H1 (cell line): ENCODE measurements around the gene NRXN3. TPM values are rescaled to one million over a fixed set of nuclear protein-coding genes. Genes with fewer than 3 reads are reported as not detected.

Source experiments
- CTCF ChIA-PET: fragments of 300-600 bp; sonication (Branson Sonifier 250); formaldehyde crosslinking; loops from one replicate; lab custom pipeline; 2021; ENCODE audit not compliant: partially characterized antibody; lab: Charles Lee
- POLR2A ChIA-PET: fragments of 300-600 bp; sonication (Branson Sonifier 250); formaldehyde crosslinking; loops from one replicate; lab custom pipeline; 2021; ENCODE audit warnings: inconsistent platforms; ENCODE audit not compliant: partially characterized antibody; lab: Charles Lee
- DNase-seq, 2 experiments: peaks; one replicate each; pipeline versions ENCODE4 v3.0.0 to v3.0.0-alpha.2; 2010 to 2022; ENCODE audit warnings: low spot score in 2 of 2, low read depth in 1 of 2, mixed read lengths in 1 of 2
- FAIRE-seq: peaks from 2 replicates; lab custom pipeline; 2011; peaks lifted over from hg19 to GRCh38; lab: Jason Lieb, UNC
- H2AFZ ChIP-seq: 2 replicates; pipeline ENCODE4 v1.8.1; 2012; ENCODE audit warnings: low read length, inconsistent platforms
- H2AK5ac ChIP-seq: 2 replicates; pipeline ENCODE4 v1.6.1; 2013; ENCODE audit warnings: low read depth, low read length
- H2BK120ac ChIP-seq: replicated peaks from 2 replicates; pipeline ENCODE3; 2013; ENCODE audit warnings: low read depth, low read length, inconsistent platforms
- H2BK12ac ChIP-seq: 2 replicates; pipeline ENCODE4 v1.6.1; 2013; ENCODE audit warnings: low read depth, low read length
- H2BK15ac ChIP-seq: 2 replicates; pipeline ENCODE4 v1.6.1; 2013; ENCODE audit warnings: low read length
- H2BK20ac ChIP-seq: 2 replicates; pipeline ENCODE4 v1.6.1; 2013; ENCODE audit warnings: low read length
- H2BK5ac ChIP-seq: 2 replicates; pipeline ENCODE4 v1.6.1; 2013; ENCODE audit warnings: low read depth, low read length
- H3K14ac ChIP-seq: 2 replicates; pipeline ENCODE4 v1.6.1; 2013; ENCODE audit warnings: inconsistent platforms; ENCODE audit not compliant: insufficient read length
- H3K18ac ChIP-seq: 2 replicates; pipeline ENCODE4 v1.6.1; 2013; ENCODE audit warnings: low read length; ENCODE audit errors: extremely low read depth
- H3K23ac ChIP-seq: 2 replicates; pipeline ENCODE4 v1.6.1; 2013; ENCODE audit warnings: inconsistent platforms; ENCODE audit not compliant: insufficient read length
- H3K23me2 ChIP-seq: 2 replicates; pipeline ENCODE4 v1.6.1; 2013; ENCODE audit warnings: low read depth, low read length
- H3K27ac ChIP-seq: 2 replicates; pipeline ENCODE4 v1.6.1; 2011; ENCODE audit warnings: low read depth, low read length, inconsistent platforms
- H3K27me3 ChIP-seq, 4 experiments: replicated peaks in 1 of 4; 1 replicate in 1 of 4; 2 replicates in 3 of 4; pipeline versions ENCODE4 v1.6.1 to v1.8.1; 2011 to 2013; ENCODE audit warnings: low read length in 3 of 4, mild to moderate bottlenecking in 3 of 4, inconsistent platforms in 2 of 4, mixed read lengths in 2 of 4, moderate library complexity in 1 of 4; ENCODE audit not compliant: control insufficient read depth in 3 of 4, insufficient read depth in 3 of 4; ENCODE audit errors: extremely low read depth in 1 of 4
- H3K36me3 ChIP-seq, 4 experiments: 2 replicates each; pipeline versions ENCODE4 v1.6.1 to v1.8.1; 2011 to 2013; ENCODE audit warnings: mild to moderate bottlenecking in 4 of 4, low read length in 3 of 4, moderate library complexity in 2 of 4, control low read depth in 1 of 4, inconsistent platforms in 1 of 4; ENCODE audit not compliant: insufficient read depth in 4 of 4, control insufficient read depth in 2 of 4
- H3K4ac ChIP-seq: replicated peaks from 2 replicates; pipeline ENCODE3; 2013; ENCODE audit warnings: low read length, low read depth, mixed read lengths, inconsistent platforms; ENCODE audit not compliant: insufficient read length
- H3K4me1 ChIP-seq, 4 experiments: replicated peaks in 1 of 4; 1 replicate in 1 of 4; 2 replicates in 3 of 4; pipeline versions ENCODE4 v1.6.1 to v1.8.1; 2011 to 2013; ENCODE audit warnings: low read length in 3 of 4, inconsistent platforms in 2 of 4, mixed read lengths in 1 of 4; ENCODE audit not compliant: insufficient read depth in 4 of 4, control insufficient read depth in 3 of 4
- H3K4me2 ChIP-seq, 2 experiments: 2 replicates each; pipeline versions ENCODE4 v1.6.1 to v1.8.1; 2011 to 2013; ENCODE audit warnings: low read depth in 2 of 2, low read length in 2 of 2, control low read depth in 1 of 2, inconsistent platforms in 1 of 2, mild to moderate bottlenecking in 1 of 2; ENCODE audit not compliant: insufficient read depth in 1 of 2
- H3K4me3 ChIP-seq, 4 experiments: fragments of 200-600, 300-600 bp in 1 of 4; sonication (generic), shearing (Covaris generic), sonication (Bioruptor Twin) in 1 of 4; 2 replicates each; pipeline versions ENCODE4 v1.5.1 to v1.8.1; 2011 to 2016; ENCODE audit warnings: low read length in 4 of 4, low read depth in 3 of 4, control low read depth in 2 of 4, inconsistent platforms in 2 of 4, mild to moderate bottlenecking in 2 of 4, mixed read lengths in 1 of 4, moderate library complexity in 1 of 4; ENCODE audit not compliant: insufficient read depth in 2 of 4; ENCODE audit errors: extremely low read depth in 1 of 4
- H3K56ac ChIP-seq: replicated peaks from 2 replicates; pipeline ENCODE3; 2013; ENCODE audit warnings: low read depth, mild to moderate bottlenecking, mixed read lengths, low read length, inconsistent platforms; ENCODE audit not compliant: insufficient read length
- H3K79me1 ChIP-seq: 2 replicates; pipeline ENCODE4 v1.6.1; 2013; ENCODE audit warnings: low read depth, low read length, control low read depth
- H3K79me2 ChIP-seq, 2 experiments: 2 replicates each; pipeline versions ENCODE4 v1.6.1 to v1.8.1; 2012 to 2013; ENCODE audit warnings: low read length in 2 of 2, mild to moderate bottlenecking in 2 of 2, inconsistent platforms in 1 of 2; ENCODE audit not compliant: insufficient read depth in 2 of 2, control insufficient read depth in 1 of 2
- H3K9ac ChIP-seq, 4 experiments: replicated peaks in 1 of 4; 1 replicate in 1 of 4; 2 replicates in 3 of 4; pipeline versions ENCODE4 v1.6.1 to v1.8.1; 2011 to 2013; ENCODE audit warnings: low read depth in 3 of 4, low read length in 3 of 4, control low read depth in 2 of 4, mild to moderate bottlenecking in 2 of 4, moderate library complexity in 2 of 4, inconsistent platforms in 1 of 4; ENCODE audit errors: extremely low read depth in 1 of 4
- H3K9me3 ChIP-seq, 2 experiments: 2 replicates each; pipeline versions ENCODE4 v1.6.1 to v1.8.1; 2012 to 2013; ENCODE audit warnings: mild to moderate bottlenecking in 2 of 2, moderate library complexity in 2 of 2, control low read depth in 1 of 2, inconsistent platforms in 1 of 2, low read depth in 1 of 2, low read length in 1 of 2, mixed read lengths in 1 of 2; ENCODE audit not compliant: insufficient read depth in 2 of 2
- H4K20me1 ChIP-seq, 2 experiments: replicated peaks in 1 of 2; 2 replicates each; pipeline versions ENCODE3 to v1.8.1; 2011 to 2013; ENCODE audit warnings: inconsistent platforms in 2 of 2, low read length in 2 of 2, mild to moderate bottlenecking in 1 of 2; ENCODE audit not compliant: insufficient read depth in 2 of 2, control insufficient read depth in 1 of 2
- H4K5ac ChIP-seq: 2 replicates; pipeline ENCODE4 v1.6.1; 2013; ENCODE audit warnings: low read length, low read depth, mixed read lengths, inconsistent platforms; ENCODE audit not compliant: insufficient read length
- H4K8ac ChIP-seq: 2 replicates; pipeline ENCODE4 v1.8.0; 2013; ENCODE audit warnings: mild to moderate bottlenecking, moderate library complexity, low read length, inconsistent platforms; ENCODE audit not compliant: insufficient read depth; ENCODE audit errors: extremely low read depth
- H4K91ac ChIP-seq: replicated peaks from 2 replicates; pipeline ENCODE3; 2013; ENCODE audit warnings: low read length, mixed read lengths, inconsistent platforms; ENCODE audit not compliant: insufficient read length
- MAX ChIP-seq: IDR thresholded peaks from 2 replicates; pipeline ENCODE4 v1.6.1; 2012; ENCODE audit warnings: inconsistent platforms
- RNF2 ChIP-seq: fragments of 200-900, 300-1000 bp; sonication (generic); IDR thresholded peaks from 2 replicates; pipeline ENCODE4 v1.7.1; 2016; ENCODE audit warnings: borderline replicate concordance, low read depth, mild to moderate bottlenecking, antibody characterized with exemption, low read length; ENCODE audit not compliant: poor library complexity, severe bottlenecking; ENCODE audit errors: missing control alignments
- SP2 ChIP-seq: IDR thresholded peaks from 2 replicates; pipeline ENCODE4 v1.6.1; 2012; ENCODE audit warnings: mild to moderate bottlenecking, low read length, inconsistent platforms
- SP4 ChIP-seq: IDR thresholded peaks from 2 replicates; pipeline ENCODE4 v1.6.1; 2012; ENCODE audit warnings: low read length, inconsistent platforms
- WGBS, 2 experiments: shearing (Covaris generic) in 1 of 2; methylation state at CpG; one replicate each; pipeline versions ENCODE4 v1.1.6 to v1.1.7; 2013 to 2015; ENCODE audit warnings: low lambda C conversion rate in 2 of 2, mixed read lengths in 2 of 2, inconsistent platforms in 1 of 2, low coverage in 1 of 2, missing lambda C conversion rate in 1 of 2; ENCODE audit not compliant: insufficient replicate concordance in 2 of 2, insufficient coverage in 1 of 2, insufficient read length in 1 of 2; ENCODE audit errors: extremely low coverage in 1 of 2, missing lambda C conversion rate in 1 of 2; 5-methylcytosine and 5-hydroxymethylcytosine counted together
- polyA plus RNA-seq, 7 experiments: library from polyadenylated mRNA; depleted of rRNA in 3 of 7; stranded (reverse) in 5 of 7; unstranded in 2 of 7; fragments of >200 nt in 5 of 7; fragments of 200-250 nt in 2 of 7; gene quantifications; 1 replicate in 5 of 7; 2 replicates in 1 of 7; 4 replicates in 1 of 7; pipeline versions ENCODE4 v1.2.1 to v1.2.3, GENCODE V29; 2011 to 2013; ENCODE audit warnings: missing spikeins in 2 of 7, mixed read lengths in 2 of 7
- total RNA-seq: library from RNA; stranded (reverse); fragmentation: NEBNext Ultra II Directional; extraction: Animal tissue kit (Norgen Biotek cat#: 25700); gene quantifications from 2 replicates; pipeline ENCODE4 v1.2.1, GENCODE V29; 2021

Gene NRXN3
- total and polyA plus RNA-seq, 2 of the 8 experiments (the other 6 are each of a cell fraction or from before 2014, with no cell fraction given): 2.6 to 4.1 TPM

- H3K9ac ChIP-seq: no peak overlapping the region
- FAIRE-seq (no peak), DNase-seq (no peak)
- H4K5ac ChIP-seq: no peak overlapping the region
- H3K4me1 ChIP-seq: peaks cover 0 to 1% (median 0%) of the 10 kb centered on the region in 4 experiments; a peak in 4 of 7 replicates
- H4K20me1 ChIP-seq: peaks cover 0 to 2% of the 10 kb centered on the region in 2 experiments
- no peak overlapping the region for H3K14ac ChIP-seq
- ChIA-PET POLR2A (no interaction called here), CTCF (interaction anchor here (0.9 to 1.3 kb wide), 2 partner anchors 31 to 457 kb away, joined by 3 to 4 read pairs; no protein-coding TSS in a partner anchor)
- H3K4me2 ChIP-seq: no peak overlapping the region
- no peak overlapping the region for H2AK5ac ChIP-seq
- no peak overlapping the region for H3K18ac ChIP-seq
- 86% methylated on average over 5 of the region's 5 CpGs; no CpG with 5 or more reads in 1 of the 2 experiments for WGBS, 2 experiments
- H2BK15ac ChIP-seq: no peak overlapping the region
- H3K4ac ChIP-seq: no peak overlapping the region
- no peaks in the 10 kb centered on the region for H3K36me3 ChIP-seq
- no peaks in the 10 kb centered on the region for H3K27me3 ChIP-seq
- no peak overlapping the region for H4K91ac ChIP-seq
- H3K79me1 ChIP-seq: no peaks in the 10 kb centered on the region
- H3K9me3 ChIP-seq: no peaks in the 10 kb centered on the region
- no peak overlapping the region for H2AFZ ChIP-seq
- H2BK5ac ChIP-seq: no peak overlapping the region
- TF ChIP-seq SP2: no peak
- TF ChIP-seq SP4: no peak
- no peak for TF ChIP-seq MAX
- no peak for TF ChIP-seq RNF2
- H4K8ac ChIP-seq: no peak overlapping the region
- no peak overlapping the region for H3K27ac ChIP-seq
- no peak overlapping the region for H3K4me3 ChIP-seq
- H3K23me2 ChIP-seq: peaks cover 2% of the 10 kb centered on the region; the same call in 1 of the 2 replicates
- no peaks in the 10 kb centered on the region for H3K79me2 ChIP-seq
- no peak overlapping the region for H2BK12ac ChIP-seq
- H3K56ac ChIP-seq: no peak overlapping the region
- no peak overlapping the region for H2BK120ac ChIP-seq
- H2BK20ac ChIP-seq: no peak overlapping the region
- H3K23ac ChIP-seq: no peak overlapping the region
These were observed 309.1 kb downstream of the NRXN3 start for GRCh38 chr14:78479127-78479780.
